Urothelium cell line (cell line): ENCODE results near the gene ANK3.

ENCODE experiments used
- DNase-seq: peaks from one replicate; pipeline ENCODE4 v3.0.0; 2011; ENCODE audit warnings: low spot score, mixed read lengths
- FAIRE-seq: peaks from 2 replicates; lab custom pipeline; 2011; peaks lifted over from hg19 to GRCh38; lab: Jason Lieb, UNC

Gene ANK3

GRCh38 chr10:60148266-60148840, 241.3 kb downstream of the ANK3 start:
- no peak for FAIRE-seq
- peak; percentile 44 for DNase-seq

DNA sequence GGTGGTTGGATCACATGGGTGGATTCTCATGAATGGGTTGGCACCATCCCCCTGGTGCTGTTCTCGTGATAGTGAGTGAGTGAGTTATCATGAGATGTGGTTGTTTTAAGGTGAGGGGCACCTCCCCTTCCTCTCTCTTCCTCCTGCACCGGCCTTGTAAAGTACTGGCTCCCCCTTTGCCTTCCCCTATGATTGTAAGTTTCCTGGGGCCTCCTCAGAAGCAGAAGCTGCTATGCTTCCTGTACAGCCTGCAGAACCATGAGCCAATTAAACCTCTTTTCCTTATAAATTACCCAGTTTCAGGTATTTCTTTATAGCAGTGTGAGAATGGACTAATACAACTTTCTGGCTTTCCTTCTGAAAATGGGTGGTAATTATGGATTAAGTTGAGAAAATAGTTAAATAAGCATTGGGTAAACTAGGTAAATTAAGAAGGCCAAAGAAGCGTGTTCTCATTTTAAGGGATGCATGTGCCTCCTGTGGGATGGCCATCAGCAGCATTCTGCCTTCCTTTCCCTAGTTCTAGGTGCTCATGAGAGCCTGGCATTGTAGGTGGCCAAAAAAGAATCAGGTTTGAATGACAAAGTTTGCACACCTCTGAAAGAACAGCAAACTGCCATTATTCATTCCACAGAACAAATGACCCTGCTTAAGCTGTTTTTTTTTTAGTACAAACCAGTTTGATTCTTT, 242.0 kb downstream of the ANK3 start:
- no peak for FAIRE-seq

GRCh38 chr10:60147025-60147424, 242.7 kb downstream of the ANK3 start:
- DNase-seq: no peak
- FAIRE-seq: no peak

More for the DNA sequence above, 242.0 kb downstream of the ANK3 start:
- DNase-seq: no peak

- no peak for FAIRE-seq
Observed at GRCh38 chr10:60144099-60144498, 245.6 kb downstream of the ANK3 start.

DNA sequence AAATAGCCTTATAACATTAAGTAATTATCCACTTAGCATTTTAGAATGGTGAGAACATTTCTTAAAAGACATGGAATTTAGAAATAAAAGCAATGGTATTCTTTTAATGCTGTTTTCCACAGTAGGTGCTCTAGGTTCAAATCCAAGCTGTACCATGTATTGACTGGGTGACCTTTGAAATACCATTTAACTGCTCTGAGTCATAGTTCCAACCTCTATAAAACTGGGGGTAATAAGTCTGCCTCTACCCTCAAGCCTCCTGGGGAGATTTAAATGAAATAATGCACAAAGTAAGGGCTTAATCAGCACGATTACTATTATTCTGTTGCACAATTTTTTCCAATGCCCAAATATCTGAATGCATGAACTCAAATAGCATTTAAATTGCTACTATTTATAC, 246.9 kb downstream of the ANK3 start:
- DNase-seq (no peak), FAIRE-seq (no peak)

More at GRCh38 chr10:60144099-60144498, 245.6 kb downstream of the ANK3 start:
- DNase-seq: no peak

GRCh38 chr10:60141896-60142559, 247.6 kb downstream of the ANK3 start:
- FAIRE-seq (no peak), DNase-seq (no peak)

- peak; percentile 54 for DNase-seq
- FAIRE-seq: no peak
Observed at GRCh38 chr10:60140651-60141632, 248.7 kb downstream of the ANK3 start.

GRCh38 chr10:60139798-60140566, 249.7 kb downstream of the ANK3 start:
- DNase-seq: no peak
- no peak for FAIRE-seq

- FAIRE-seq (peak; percentile 35), DNase-seq (no peak)
Observed at GRCh38 chr10:60139290-60139689, 250.4 kb downstream of the ANK3 start.

GRCh38 chr10:60138842-60139241, 250.8 kb downstream of the ANK3 start:
- no peak for DNase-seq
- no peak for FAIRE-seq

GRCh38 chr10:60138026-60138425, 251.6 kb downstream of the ANK3 start:
- FAIRE-seq: no peak
- no peak for DNase-seq

GRCh38 chr10:60137292-60137992, 252.2 kb downstream of the ANK3 start:
- FAIRE-seq: no peak
- DNase-seq: no peak

- DNase-seq: no peak
- peak; percentile 30 for FAIRE-seq
Observed at GRCh38 chr10:60135020-60135419, 254.7 kb downstream of the ANK3 start.

DNA sequence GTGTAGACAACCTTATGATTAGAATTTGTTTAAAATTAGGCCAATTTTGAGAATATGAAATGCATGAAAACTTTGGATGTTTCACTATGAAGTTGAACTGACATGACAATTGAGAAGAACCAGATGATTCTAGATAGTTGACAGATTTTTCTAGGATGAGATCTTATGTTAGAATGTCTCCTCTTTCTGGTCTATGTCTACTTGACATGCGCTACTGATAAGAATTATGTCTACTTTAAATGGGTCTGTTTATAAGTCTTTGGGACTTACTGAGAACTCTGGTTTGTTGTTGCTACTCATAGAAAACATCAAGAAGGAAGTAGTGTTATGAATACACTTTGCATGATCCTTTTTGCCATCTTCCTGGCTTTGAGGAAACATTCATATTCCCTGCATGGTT, 255.1 kb downstream of the ANK3 start:
- FAIRE-seq: no peak
- no peak for DNase-seq

GRCh38 chr10:60130130-60130579, 259.5 kb downstream of the ANK3 start:
- FAIRE-seq (no peak), DNase-seq (no peak)

GRCh38 chr10:60125895-60126294, 263.8 kb downstream of the ANK3 start:
- FAIRE-seq (no peak), DNase-seq (no peak)

- FAIRE-seq (peak; percentile 23), DNase-seq (no peak)
Observed at GRCh38 chr10:60124536-60124935, 265.1 kb downstream of the ANK3 start.

- no peak for DNase-seq
Observed at GRCh38 chr10:60123668-60124067, 266.0 kb downstream of the ANK3 start.

DNA sequence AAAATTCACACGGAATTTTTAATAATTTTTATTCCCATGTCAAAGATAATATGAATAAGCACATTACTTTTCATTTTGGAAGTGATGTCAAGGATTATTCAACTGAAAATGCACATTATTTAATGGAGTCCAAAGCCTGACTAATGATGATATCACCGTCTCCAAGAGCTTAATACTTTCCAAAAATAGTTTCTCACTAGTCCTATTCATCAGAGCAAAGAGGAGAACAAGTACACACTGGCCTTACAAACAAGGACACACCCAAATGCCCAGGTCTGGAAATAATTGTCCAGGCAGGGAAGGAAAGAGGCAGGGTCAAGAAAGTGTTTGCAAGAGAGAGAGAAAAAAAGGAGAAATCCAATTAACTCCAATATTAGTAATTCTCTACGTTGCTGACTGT, 266.5 kb downstream of the ANK3 start:
- FAIRE-seq: no peak
- DNase-seq: peak; percentile 54

More at GRCh38 chr10:60123668-60124067, 266.0 kb downstream of the ANK3 start:
- FAIRE-seq: peak; percentile 48
